Chondrocyte (in vitro differentiated cells): ENCODE measurements around the gene OSGIN1. TPM values are rescaled to one million over a fixed set of nuclear protein-coding genes. Genes with fewer than 3 reads are reported as not detected.
A peak's percentile ranks its signal among the peaks of the same experiment; 100 is the strongest.

Source experiments
- DNase-seq: peaks from one replicate; pipeline ENCODE4 v3.0.0; 2021; ENCODE audit warnings: mixed read lengths, low spot score
- H3K27ac Mint-ChIP-seq: one replicate; pipeline ENCODE4 v1.8.0; 2021; ENCODE audit warnings: mild to moderate bottlenecking, moderate library complexity, mixed read lengths; ENCODE audit not compliant: unreplicated experiment
- H3K27me3 Mint-ChIP-seq: 2 replicates; pipeline ENCODE4 v1.8.0; 2021; ENCODE audit warnings: low read depth, mixed read lengths
- H3K36me3 Mint-ChIP-seq: 2 replicates; pipeline ENCODE4 v1.8.0; 2021; ENCODE audit warnings: low read depth, mixed read lengths
- H3K4me1 Mint-ChIP-seq: 2 replicates; pipeline ENCODE4 v1.8.0; 2021; ENCODE audit warnings: low read depth, mild to moderate bottlenecking, mixed read lengths
- H3K4me3 Mint-ChIP-seq: one replicate; pipeline ENCODE4 v1.8.0; 2021; ENCODE audit warnings: mild to moderate bottlenecking, moderate library complexity, mixed read lengths; ENCODE audit not compliant: unreplicated experiment
- H3K9me3 Mint-ChIP-seq: 2 replicates; pipeline ENCODE4 v1.8.0; 2021; ENCODE audit warnings: low read depth, mixed read lengths
- CTCF ChIP-seq: fragments of 200-600 bp; sonication (generic); IDR thresholded peaks from 2 replicates; pipeline ENCODE4 v1.5.0; 2021; ENCODE audit warnings: antibody characterized with exemption, mild to moderate bottlenecking, moderate library complexity
- long read RNA-seq: library from polyadenylated mRNA; stranded (forward); transcript quantifications from one replicate; pipeline ENCODE4 v2.0.0, GENCODE V29; 2021
- total RNA-seq: library from RNA; stranded (reverse); gene quantifications from 3 replicates; pipeline ENCODE4 v1.2.1, GENCODE V29; 2021

OSGIN1 gene, protein sequence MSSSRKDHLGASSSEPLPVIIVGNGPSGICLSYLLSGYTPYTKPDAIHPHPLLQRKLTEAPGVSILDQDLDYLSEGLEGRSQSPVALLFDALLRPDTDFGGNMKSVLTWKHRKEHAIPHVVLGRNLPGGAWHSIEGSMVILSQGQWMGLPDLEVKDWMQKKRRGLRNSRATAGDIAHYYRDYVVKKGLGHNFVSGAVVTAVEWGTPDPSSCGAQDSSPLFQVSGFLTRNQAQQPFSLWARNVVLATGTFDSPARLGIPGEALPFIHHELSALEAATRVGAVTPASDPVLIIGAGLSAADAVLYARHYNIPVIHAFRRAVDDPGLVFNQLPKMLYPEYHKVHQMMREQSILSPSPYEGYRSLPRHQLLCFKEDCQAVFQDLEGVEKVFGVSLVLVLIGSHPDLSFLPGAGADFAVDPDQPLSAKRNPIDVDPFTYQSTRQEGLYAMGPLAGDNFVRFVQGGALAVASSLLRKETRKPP
- total RNA-seq = 1.3 to 2.8 TPM (median 2.5 TPM) in 3 replicates
- long read RNA-seq, partial matches to known transcripts = 0 of 1 reads
- long read RNA-seq, other reads (novel, unspliced or antisense) = 0 of 1 reads

- Mint-ChIP-seq H3K4me1 (peaks cover 20% of the 10 kb centered on the region), H3K4me3 (peak within 1 kb of the TSS; percentile 71), H3K27ac (peak within 1 kb of the TSS; percentile 86), H3K36me3 (no peaks in the 10 kb centered on the region), H3K27me3 (no peaks in the 10 kb centered on the region), H3K9me3 (no peaks in the 10 kb centered on the region)
- DNase-seq = no peak
- TF ChIP-seq CTCF = no peak
These were observed at the start of gene OSGIN1 for GRCh38 chr16:83952940-83953795. Gene OSGIN1, plus strand, starts transcription at chr16:83953240. Its CDS starts 4,432 bp downstream, at chr16:83957672.

DNA sequence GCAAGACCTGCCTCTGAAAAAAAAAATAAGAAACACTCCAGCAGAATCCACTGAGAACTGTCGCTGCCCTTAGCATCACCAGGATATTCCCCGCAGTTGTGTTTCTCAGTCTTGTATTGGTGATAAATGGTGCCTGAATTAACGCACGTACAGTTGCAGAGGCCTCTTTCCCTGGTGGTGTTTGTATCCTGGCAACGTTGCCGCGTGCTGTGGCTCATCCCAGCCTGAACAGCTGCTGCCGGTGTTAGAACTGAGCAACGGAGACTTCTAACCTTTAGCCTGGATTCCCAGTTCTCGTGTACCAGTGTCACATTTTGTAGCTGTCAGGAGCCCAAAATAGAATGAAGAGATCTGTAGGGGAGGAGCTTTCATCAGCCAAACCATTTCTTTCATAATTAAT, 49.3 kb upstream of the OSGIN1 start:
- Mint-ChIP-seq H3K27ac (no peak overlapping the region), H3K36me3 (peaks cover 7% of the 10 kb centered on the region), H3K27me3 (no peaks in the 10 kb centered on the region), H3K4me1 (peaks cover 23% of the 10 kb centered on the region), H3K9me3 (no peaks in the 10 kb centered on the region), H3K4me3 (no peak overlapping the region)
- TF ChIP-seq CTCF = no peak
- no peak for DNase-seq

DNA sequence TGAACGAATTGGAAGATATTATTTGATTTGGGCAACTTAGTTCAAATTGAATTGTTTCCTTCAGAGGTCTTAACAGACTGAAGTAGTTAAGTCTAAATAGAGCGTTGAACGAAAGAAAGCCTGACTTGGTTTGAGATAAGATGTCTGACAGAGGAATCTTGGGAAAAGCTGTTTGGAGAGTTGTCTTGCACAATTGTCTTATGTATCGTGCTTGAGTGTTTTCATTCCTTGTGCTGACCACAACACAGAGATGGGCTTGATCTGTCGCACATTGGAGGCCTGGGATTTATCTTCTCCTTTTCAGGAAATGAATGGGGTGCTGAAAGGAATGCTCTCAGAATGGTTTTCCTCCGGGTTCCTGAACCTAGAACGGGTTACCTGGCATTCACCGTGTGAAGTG, 46.4 kb upstream of the OSGIN1 start:
- no peak for DNase-seq
- Mint-ChIP-seq H3K4me3 (no peak overlapping the region), H3K36me3 (peaks cover 13% of the 10 kb centered on the region), H3K27me3 (no peaks in the 10 kb centered on the region), H3K27ac (no peak overlapping the region), H3K9me3 (no peaks in the 10 kb centered on the region), H3K4me1 (peaks cover 7% of the 10 kb centered on the region)
- TF ChIP-seq CTCF = no peak

DNA sequence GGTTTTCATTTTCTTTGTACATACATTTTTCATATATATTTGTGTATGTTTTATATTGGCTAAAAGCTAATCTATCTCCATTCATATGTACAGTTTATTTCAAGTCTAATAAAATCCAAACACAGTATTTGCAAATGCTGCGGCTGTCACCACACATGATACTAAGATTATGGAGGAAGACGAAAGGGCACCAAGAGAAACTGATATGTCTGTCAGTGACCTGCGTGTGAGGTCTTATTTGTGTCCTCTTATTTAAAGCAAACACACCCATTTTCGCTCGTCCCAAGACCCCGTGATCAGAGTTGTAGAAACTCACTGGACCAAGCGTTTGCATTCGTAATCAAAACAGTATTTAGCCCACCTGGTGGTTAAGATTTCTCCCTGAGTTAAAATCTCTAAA, 45.9 kb upstream of the OSGIN1 start:
- Mint-ChIP-seq H3K27me3 (no peaks in the 10 kb centered on the region), H3K9me3 (no peaks in the 10 kb centered on the region), H3K36me3 (peaks cover 18% of the 10 kb centered on the region), H3K4me1 (peaks cover 7% of the 10 kb centered on the region), H3K27ac (no peak overlapping the region), H3K4me3 (no peak overlapping the region)
- TF ChIP-seq CTCF = no peak
- no peak for DNase-seq

GRCh38 chr16:83907631-83908250, 45.3 kb upstream of the OSGIN1 start:
- Mint-ChIP-seq H3K4me1 (peaks cover 7% of the 10 kb centered on the region), H3K36me3 (peaks cover 19% of the 10 kb centered on the region), H3K27me3 (no peaks in the 10 kb centered on the region), H3K4me3 (no peak overlapping the region), H3K27ac (no peak overlapping the region), H3K9me3 (no peaks in the 10 kb centered on the region)
- DNase-seq = no peak
- no peak for TF ChIP-seq CTCF
